Activated naive CD4-positive, alpha-beta T cell treated with anti-CD3 and anti-CD28 coated beads, Interleukin-2, amount 50 U/mL, for 72 hours (primary cell): Measurements from ENCODE around the gene RTN4RL1. TPM values are rescaled to one million over a fixed set of nuclear protein-coding genes. Genes with fewer than 3 reads are reported as not detected.

Source experiments
- ATAC-seq, 2 donors: fragments of 150-1000 bp; cut with Tn5 transposase; 2 replicates each; pipeline ENCODE4 v1.10.0; 2021; ENCODE audit warnings: mild to moderate bottlenecking in 2 of 2, moderate library complexity in 2 of 2
- DNase-seq, 2 donors: peaks; one replicate each; pipeline ENCODE4 v3.0.0; 2021 to 2022; ENCODE audit warnings: low spot score in 2 of 2
- H3K27ac Mint-ChIP-seq, 2 donors: one replicate each; pipeline ENCODE4 v1.8.0; 2022; ENCODE audit warnings: mild to moderate bottlenecking in 2 of 2, mixed read lengths in 2 of 2
- H3K36me3 Mint-ChIP-seq, 2 donors: one replicate each; pipeline ENCODE4 v1.8.0; 2022; ENCODE audit warnings: mixed read lengths in 2 of 2
- H3K9me3 Mint-ChIP-seq, 2 donors: one replicate each; pipeline ENCODE4 v1.8.0; 2022; ENCODE audit warnings: mixed read lengths in 2 of 2
- total RNA-seq, 2 donors: library from RNA; stranded (reverse); gene quantifications; one replicate each; pipeline ENCODE4 v1.2.3, GENCODE V29; 2022

The RTN4RL1 gene
- total RNA-seq, 2 donors from 2014 or later: 0.06 to 0.07 TPM

GRCh38 chr17:1942066-1942365, 83.1 kb downstream of the RTN4RL1 start:
- Mint-ChIP-seq H3K36me3 (no peaks in the 10 kb centered on the region), H3K27ac (no peak overlapping the region), H3K9me3 (no peaks in the 10 kb centered on the region)
- no peak for DNase-seq
- ATAC-seq: no peak

GRCh38 chr17:1941272-1942065, 83.7 kb downstream of the RTN4RL1 start:
- ATAC-seq: no peak
- H3K9me3 Mint-ChIP-seq: no peaks in the 10 kb centered on the region
- H3K27ac Mint-ChIP-seq: no peak overlapping the region
- DNase-seq: no peak
- H3K36me3 Mint-ChIP-seq: no peaks in the 10 kb centered on the region

- ATAC-seq (no peak), DNase-seq (no peak)
- H3K9me3 Mint-ChIP-seq: no peaks in the 10 kb centered on the region
- no peak overlapping the region for H3K27ac Mint-ChIP-seq
- H3K36me3 Mint-ChIP-seq: no peaks in the 10 kb centered on the region
Observed at GRCh38 chr17:1940810-1941185, 84.3 kb downstream of the RTN4RL1 start.

GRCh38 chr17:1939981-1940809, 84.9 kb downstream of the RTN4RL1 start:
- Mint-ChIP-seq H3K27ac (no peak overlapping the region), H3K9me3 (no peaks in the 10 kb centered on the region), H3K36me3 (no peaks in the 10 kb centered on the region)
- no peak for ATAC-seq
- DNase-seq: no peak

- no peaks in the 10 kb centered on the region for H3K36me3 Mint-ChIP-seq
- no peaks in the 10 kb centered on the region for H3K9me3 Mint-ChIP-seq
- ATAC-seq (no peak), DNase-seq (no peak)
- no peak overlapping the region for H3K27ac Mint-ChIP-seq
Observed at GRCh38 chr17:1937461-1937860, 87.7 kb downstream of the RTN4RL1 start.

- H3K36me3 Mint-ChIP-seq: no peaks in the 10 kb centered on the region
- ATAC-seq: no peak
- no peaks in the 10 kb centered on the region for H3K9me3 Mint-ChIP-seq
- H3K27ac Mint-ChIP-seq: no peak overlapping the region
- DNase-seq: no peak
Observed at GRCh38 chr17:1936766-1937165, 88.4 kb downstream of the RTN4RL1 start.

GRCh38 chr17:1934901-1935300, 90.2 kb downstream of the RTN4RL1 start:
- Mint-ChIP-seq H3K27ac (no peak overlapping the region), H3K36me3 (no peaks in the 10 kb centered on the region), H3K9me3 (no peaks in the 10 kb centered on the region)
- ATAC-seq (no peak), DNase-seq (no peak)

- H3K27ac Mint-ChIP-seq: no peak overlapping the region
- DNase-seq (no peak), ATAC-seq (no peak)
- H3K36me3 Mint-ChIP-seq: no peaks in the 10 kb centered on the region
- H3K9me3 Mint-ChIP-seq: no peaks in the 10 kb centered on the region
Observed at GRCh38 chr17:1933875-1934715, 91.0 kb downstream of the RTN4RL1 start.

GRCh38 chr17:1931844-1932579, 93.1 kb downstream of the RTN4RL1 start:
- Mint-ChIP-seq H3K36me3 (no peaks in the 10 kb centered on the region), H3K27ac (no peak overlapping the region), H3K9me3 (no peaks in the 10 kb centered on the region)
- ATAC-seq: no peak
- no peak for DNase-seq

GRCh38 chr17:1930337-1930645, 94.8 kb downstream of the RTN4RL1 start:
- no peaks in the 10 kb centered on the region for H3K36me3 Mint-ChIP-seq
- no peak for ATAC-seq
- no peaks in the 10 kb centered on the region for H3K9me3 Mint-ChIP-seq
- no peak for DNase-seq
- H3K27ac Mint-ChIP-seq: no peak overlapping the region

- DNase-seq (no peak), ATAC-seq (no peak)
- H3K36me3 Mint-ChIP-seq: no peaks in the 10 kb centered on the region
- no peaks in the 10 kb centered on the region for H3K9me3 Mint-ChIP-seq
- H3K27ac Mint-ChIP-seq: no peak overlapping the region
Observed at GRCh38 chr17:1928976-1929375, 96.2 kb downstream of the RTN4RL1 start.

- DNase-seq (no peak), ATAC-seq (no peak)
- Mint-ChIP-seq H3K36me3 (no peaks in the 10 kb centered on the region), H3K27ac (no peak overlapping the region), H3K9me3 (no peaks in the 10 kb centered on the region)
Observed at GRCh38 chr17:1920948-1921351, 104.2 kb downstream of the RTN4RL1 start.

GRCh38 chr17:1919201-1919600, 105.9 kb downstream of the RTN4RL1 start:
- ATAC-seq: no peak
- no peaks in the 10 kb centered on the region for H3K36me3 Mint-ChIP-seq
- no peak for DNase-seq
- no peaks in the 10 kb centered on the region for H3K9me3 Mint-ChIP-seq
- H3K27ac Mint-ChIP-seq: no peak overlapping the region

- ATAC-seq (no peak), DNase-seq (no peak)
- H3K27ac Mint-ChIP-seq: no peak overlapping the region
- H3K9me3 Mint-ChIP-seq: no peaks in the 10 kb centered on the region
- no peaks in the 10 kb centered on the region for H3K36me3 Mint-ChIP-seq
Observed at GRCh38 chr17:1918346-1919162, 106.6 kb downstream of the RTN4RL1 start.

GRCh38 chr17:1916963-1917715, 108.0 kb downstream of the RTN4RL1 start:
- H3K36me3 Mint-ChIP-seq: no peaks in the 10 kb centered on the region
- peak overlapping the region in 1 of 2 donors; percentile 41 for H3K27ac Mint-ChIP-seq
- no peak for ATAC-seq
- no peaks in the 10 kb centered on the region for H3K9me3 Mint-ChIP-seq
- DNase-seq: no peak
